Thyroid gland (tissue), 4 donors: ENCODE results near the gene ABI1.

Source experiments
- POLR2A ChIP-seq, 2 donors: fragments of 450-650 bp; IDR thresholded peaks; one replicate each; pipeline ENCODE4 v1.6.1; 2017; ENCODE audit warnings: antibody characterized with exemption in 2 of 2, mild to moderate bottlenecking in 2 of 2, moderate library complexity in 1 of 2
- TF ChIP-seq, protein P1 (sequence below), 6 experiments: fragments of 200-600 bp in 3 of 6; fragments of 450-650 bp in 3 of 6; sonication (generic) in 3 of 6; IDR thresholded peaks; one replicate each; pipeline ENCODE4 v1.5.1; 2016 to 2019; ENCODE audit warnings: antibody characterized with exemption in 6 of 6, mild to moderate bottlenecking in 2 of 6, inconsistent platforms in 1 of 6, moderate library complexity in 1 of 6

DNA sequence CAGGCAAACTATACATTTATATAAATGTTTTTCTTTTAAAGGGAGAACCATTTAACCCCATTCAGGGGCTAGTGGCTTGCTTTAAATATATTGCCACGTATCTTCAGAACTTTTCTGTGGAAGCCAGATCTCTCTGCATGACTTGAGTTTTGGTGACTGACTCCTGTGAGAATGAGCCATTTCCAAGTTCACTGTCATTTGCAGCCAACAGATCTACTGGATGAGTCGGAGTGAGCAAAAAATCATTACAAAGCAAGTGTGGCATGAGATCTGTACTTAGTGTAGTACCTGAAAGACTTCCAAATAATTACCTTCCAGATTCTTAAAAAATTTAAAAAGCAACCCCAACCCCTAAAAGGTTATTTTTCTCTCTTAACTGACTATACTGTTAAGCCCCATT, 117.7 kb downstream of the ABI1 start:
- TF ChIP-seq, protein P1, sequence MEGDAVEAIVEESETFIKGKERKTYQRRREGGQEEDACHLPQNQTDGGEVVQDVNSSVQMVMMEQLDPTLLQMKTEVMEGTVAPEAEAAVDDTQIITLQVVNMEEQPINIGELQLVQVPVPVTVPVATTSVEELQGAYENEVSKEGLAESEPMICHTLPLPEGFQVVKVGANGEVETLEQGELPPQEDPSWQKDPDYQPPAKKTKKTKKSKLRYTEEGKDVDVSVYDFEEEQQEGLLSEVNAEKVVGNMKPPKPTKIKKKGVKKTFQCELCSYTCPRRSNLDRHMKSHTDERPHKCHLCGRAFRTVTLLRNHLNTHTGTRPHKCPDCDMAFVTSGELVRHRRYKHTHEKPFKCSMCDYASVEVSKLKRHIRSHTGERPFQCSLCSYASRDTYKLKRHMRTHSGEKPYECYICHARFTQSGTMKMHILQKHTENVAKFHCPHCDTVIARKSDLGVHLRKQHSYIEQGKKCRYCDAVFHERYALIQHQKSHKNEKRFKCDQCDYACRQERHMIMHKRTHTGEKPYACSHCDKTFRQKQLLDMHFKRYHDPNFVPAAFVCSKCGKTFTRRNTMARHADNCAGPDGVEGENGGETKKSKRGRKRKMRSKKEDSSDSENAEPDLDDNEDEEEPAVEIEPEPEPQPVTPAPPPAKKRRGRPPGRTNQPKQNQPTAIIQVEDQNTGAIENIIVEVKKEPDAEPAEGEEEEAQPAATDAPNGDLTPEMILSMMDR (IDR thresholded peaks at IDR 0.05): no peak
- TF ChIP-seq POLR2A (IDR thresholded peaks at IDR 0.05): no peak
